ENCODE measurements around the gene CBARP. TPM values are rescaled to one million over a fixed set of nuclear protein-coding genes. Genes with fewer than 3 reads are reported as not detected.

Gene CBARP
- polyA plus RNA-seq, 2 donors: 0.95 to 1.3 TPM

GRCh38 chr19:1239796-1240737 is 2.3 kb upstream of the CBARP start:
- peaks cover 2 to 31% of the 10 kb centered on the region in 2 donors for H3K4me1 ChIP-seq (ENCODE audit: control insufficient read depth in 2 of 2, insufficient read depth in 2 of 2, low read length in 1 of 2)
- no peaks in the 10 kb centered on the region for H3K36me3 ChIP-seq (ENCODE audit: control insufficient read depth in 2 of 2, insufficient read depth in 2 of 2, low read length in 1 of 2)
- 9 to 15% methylated on average over 68 to 84 of the region's 84 CpGs for WGBS, 2 donors
- peak overlapping the region; percentile 66 to 78 for H3K27ac ChIP-seq (ENCODE audit: low read depth in 2 of 2, low read length in 1 of 2)
- no peaks in the 10 kb centered on the region for H3K9me3 ChIP-seq (ENCODE audit: control insufficient read depth in 2 of 2, insufficient read depth in 1 of 2, low read depth in 1 of 2, low read length in 1 of 2)
- H3K4me3 ChIP-seq (ENCODE audit: low read depth in 1 of 2, low read length in 2 of 2): peak overlapping the region in 1 of 2 donors; percentile 13
- no peaks in the 10 kb centered on the region for H3K27me3 ChIP-seq (ENCODE audit: control insufficient read depth in 1 of 2, insufficient read depth in 2 of 2, low read length in 2 of 2)

- Histone ChIP-seq H3K27ac (ENCODE audit: low read depth in 2 of 2, low read length in 1 of 2) (peak overlapping the region; percentile 66 to 78), H3K27me3 (ENCODE audit: control insufficient read depth in 1 of 2, insufficient read depth in 2 of 2, low read length in 2 of 2) (no peaks in the 10 kb centered on the region), H3K4me3 (ENCODE audit: low read depth in 1 of 2, low read length in 2 of 2) (no peak overlapping the region), H3K4me1 (ENCODE audit: control insufficient read depth in 2 of 2, insufficient read depth in 2 of 2, low read length in 1 of 2) (peaks cover 2 to 31% of the 10 kb centered on the region in 2 donors), H3K9me3 (ENCODE audit: control insufficient read depth in 2 of 2, insufficient read depth in 1 of 2, low read depth in 1 of 2, low read length in 1 of 2) (no peaks in the 10 kb centered on the region), H3K36me3 (ENCODE audit: control insufficient read depth in 2 of 2, insufficient read depth in 2 of 2, low read length in 1 of 2) (peaks cover 0 to 4% of the 10 kb centered on the region in 2 donors)
- WGBS, 2 donors: 67 to 75% methylated on average over 11 of the region's 11 CpGs
Measured at GRCh38 chr19:1239420-1239795, 1.6 kb upstream of the CBARP start.

GRCh38 chr19:1238369-1239303 is 831 bp upstream of the CBARP start:
- H3K4me3 ChIP-seq (ENCODE audit: low read depth in 1 of 2, low read length in 2 of 2): peak overlapping the region in 1 of 2 donors; percentile 19

DNA sequence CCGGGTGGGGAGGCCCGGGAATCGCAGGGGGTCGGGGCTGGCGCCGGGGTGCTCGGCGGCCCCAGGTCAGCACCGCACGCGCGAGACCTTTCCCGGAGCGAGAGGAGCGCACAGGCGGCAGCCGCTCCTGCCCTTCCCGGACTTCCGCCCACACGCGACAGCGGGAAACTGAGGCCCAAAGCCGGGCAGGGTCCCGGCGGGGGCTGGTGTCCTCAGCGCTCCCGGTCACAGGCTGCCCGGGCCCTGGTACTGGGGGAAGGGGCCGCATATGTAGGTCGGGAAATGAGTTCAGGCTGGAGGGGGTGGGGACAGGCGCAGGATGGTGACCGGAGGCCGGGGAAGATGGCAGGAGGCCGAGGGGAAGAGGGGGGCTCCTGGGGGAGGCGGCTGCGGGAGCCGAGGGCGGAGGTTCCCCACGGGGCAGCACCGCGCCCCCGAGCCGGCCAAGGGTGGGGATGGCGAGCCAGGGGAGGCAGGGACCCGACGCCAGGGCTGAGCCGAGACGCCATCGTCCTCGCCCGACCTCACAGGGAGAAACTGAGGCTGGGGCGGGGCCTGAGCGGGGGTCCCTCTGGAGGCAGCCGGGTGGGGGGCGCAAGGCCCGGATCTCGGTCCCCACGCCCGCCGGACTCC is 662 bp downstream of the CBARP start:
- Histone ChIP-seq H3K4me1 (ENCODE audit: control insufficient read depth in 2 of 2, insufficient read depth in 2 of 2, low read length in 1 of 2) (peaks cover under 1 to 37% of the 10 kb centered on the region in 2 donors), H3K36me3 (ENCODE audit: control insufficient read depth in 2 of 2, insufficient read depth in 2 of 2, low read length in 1 of 2) (peaks cover 0 to 4% of the 10 kb centered on the region in 2 donors), H3K4me3 (ENCODE audit: low read depth in 1 of 2, low read length in 2 of 2) (peak overlapping the region; percentile 52 to 56), H3K9me3 (ENCODE audit: control insufficient read depth in 2 of 2, insufficient read depth in 1 of 2, low read depth in 1 of 2, low read length in 1 of 2) (no peaks in the 10 kb centered on the region), H3K27me3 (ENCODE audit: control insufficient read depth in 1 of 2, insufficient read depth in 2 of 2, low read length in 2 of 2) (no peaks in the 10 kb centered on the region), H3K27ac (ENCODE audit: low read depth in 2 of 2, low read length in 1 of 2) (no peak overlapping the region)
- WGBS, 2 donors: 0 to 1% methylated on average over 35 to 60 of the region's 60 CpGs

More at GRCh38 chr19:1238369-1239303, 831 bp upstream of the CBARP start:
- peaks cover 2 to 29% of the 10 kb centered on the region in 2 donors for H3K4me1 ChIP-seq (ENCODE audit: control insufficient read depth in 2 of 2, insufficient read depth in 2 of 2, low read length in 1 of 2)
- H3K9me3 ChIP-seq (ENCODE audit: control insufficient read depth in 2 of 2, insufficient read depth in 1 of 2, low read depth in 1 of 2, low read length in 1 of 2): no peaks in the 10 kb centered on the region
- 53 to 57% methylated on average over 34 of the region's 34 CpGs for WGBS, 2 donors
- peak overlapping the region in 1 of 2 donors; percentile 45 for H3K27ac ChIP-seq (ENCODE audit: low read depth in 2 of 2, low read length in 1 of 2)
- no peaks in the 10 kb centered on the region for H3K27me3 ChIP-seq (ENCODE audit: control insufficient read depth in 1 of 2, insufficient read depth in 2 of 2, low read length in 2 of 2)
- peaks cover 0 to 4% of the 10 kb centered on the region in 2 donors for H3K36me3 ChIP-seq (ENCODE audit: control insufficient read depth in 2 of 2, insufficient read depth in 2 of 2, low read length in 1 of 2)

GRCh38 chr19:1236576-1236975 is 1.2 kb downstream of the CBARP start:
- WGBS, 2 donors: 11% methylated on average over 25 to 42 of the region's 42 CpGs
- peaks cover 0 to 42% of the 10 kb centered on the region in 2 donors for H3K4me1 ChIP-seq (ENCODE audit: control insufficient read depth in 2 of 2, insufficient read depth in 2 of 2, low read length in 1 of 2)
- peak overlapping the region; percentile 52 to 56 for H3K4me3 ChIP-seq (ENCODE audit: low read depth in 1 of 2, low read length in 2 of 2)
- no peaks in the 10 kb centered on the region for H3K27me3 ChIP-seq (ENCODE audit: control insufficient read depth in 1 of 2, insufficient read depth in 2 of 2, low read length in 2 of 2)
- H3K27ac ChIP-seq (ENCODE audit: low read depth in 2 of 2, low read length in 1 of 2): peak overlapping the region; percentile 22 to 34
- H3K9me3 ChIP-seq (ENCODE audit: control insufficient read depth in 2 of 2, insufficient read depth in 1 of 2, low read depth in 1 of 2, low read length in 1 of 2): no peaks in the 10 kb centered on the region
- H3K36me3 ChIP-seq (ENCODE audit: control insufficient read depth in 2 of 2, insufficient read depth in 2 of 2, low read length in 1 of 2): peaks cover 0 to 4% of the 10 kb centered on the region in 2 donors

DNA sequence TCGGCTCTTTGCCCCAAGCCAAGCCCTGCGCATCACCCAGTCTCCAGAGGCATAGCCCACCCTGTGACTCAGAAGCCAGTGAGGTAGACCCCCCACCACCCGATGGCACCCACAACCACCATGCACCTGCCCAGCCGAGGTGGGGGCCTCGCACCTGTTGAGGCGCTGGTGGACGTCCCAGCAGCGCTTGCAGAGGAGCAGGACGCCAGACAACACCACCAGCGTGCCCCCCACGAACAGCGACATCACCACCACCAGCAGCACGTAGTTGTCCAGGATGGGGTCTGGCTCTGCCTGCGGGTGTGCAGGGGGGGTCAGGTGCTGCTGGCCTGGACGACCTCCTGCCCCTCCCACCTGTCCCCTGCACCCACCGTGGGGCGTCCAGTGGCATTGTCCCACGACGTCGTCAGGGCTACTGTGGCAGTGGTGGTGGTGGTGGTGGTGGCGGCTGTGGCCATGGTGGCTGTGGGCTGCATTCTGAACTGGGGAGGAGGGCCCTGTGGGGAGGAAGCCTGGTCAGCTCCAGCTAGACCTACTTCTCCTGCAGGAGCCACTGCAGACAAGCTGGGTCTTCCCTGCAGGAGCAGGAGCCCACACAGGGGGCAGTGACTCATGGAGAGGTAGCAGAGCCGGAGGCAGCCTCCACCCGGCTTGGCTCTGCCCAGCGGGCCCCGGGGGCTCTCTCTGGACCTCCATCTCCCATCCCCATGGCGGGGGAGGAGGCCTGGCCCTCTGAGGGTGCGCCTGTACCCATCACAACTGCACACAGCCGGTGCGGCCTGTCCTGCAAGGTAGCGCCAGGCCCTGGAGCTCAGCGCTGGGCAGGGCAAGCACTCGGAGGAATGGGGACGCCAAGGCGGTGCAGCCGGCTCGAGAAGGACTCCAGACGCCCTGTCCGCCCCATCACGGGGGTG is 1.9 kb downstream of the CBARP start:
- H3K36me3 ChIP-seq (ENCODE audit: control insufficient read depth in 2 of 2, insufficient read depth in 2 of 2, low read length in 1 of 2): peaks cover 0 to 4% of the 10 kb centered on the region in 2 donors
- peaks cover 0 to 40% of the 10 kb centered on the region in 2 donors for H3K4me1 ChIP-seq (ENCODE audit: control insufficient read depth in 2 of 2, insufficient read depth in 2 of 2, low read length in 1 of 2)
- H3K27ac ChIP-seq (ENCODE audit: low read depth in 2 of 2, low read length in 1 of 2): peak overlapping the region; percentile 22 to 34
- WGBS, 2 donors: 66 to 74% methylated on average over 39 of the region's 39 CpGs
- peak overlapping the region; percentile 34 to 52 for H3K4me3 ChIP-seq (ENCODE audit: low read depth in 1 of 2, low read length in 2 of 2)
- H3K9me3 ChIP-seq (ENCODE audit: control insufficient read depth in 2 of 2, insufficient read depth in 1 of 2, low read depth in 1 of 2, low read length in 1 of 2): no peaks in the 10 kb centered on the region
- H3K27me3 ChIP-seq (ENCODE audit: control insufficient read depth in 1 of 2, insufficient read depth in 2 of 2, low read length in 2 of 2): no peaks in the 10 kb centered on the region

DNA sequence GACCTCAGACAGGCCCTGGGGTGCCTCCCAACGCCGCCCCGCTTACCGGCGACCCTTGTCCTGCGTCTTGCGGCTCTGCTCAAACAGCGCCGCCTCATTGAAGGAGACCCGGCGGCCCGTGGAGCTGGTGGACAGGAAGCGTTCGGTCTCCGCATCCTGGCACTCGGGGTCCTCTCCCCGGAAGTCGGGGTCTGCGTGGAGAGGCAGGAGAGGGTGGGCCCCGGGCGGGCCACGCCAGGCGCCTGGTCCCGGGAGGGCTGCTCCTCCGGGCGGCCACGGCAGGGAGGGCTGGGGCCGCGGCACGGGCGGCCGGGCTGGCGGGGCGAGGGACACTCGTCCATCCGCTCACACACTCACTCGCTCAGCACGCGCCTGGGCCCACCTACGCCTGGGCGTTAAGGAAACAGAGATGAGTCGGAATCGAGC is 2.8 kb downstream of the CBARP start:
- Histone ChIP-seq H3K36me3 (ENCODE audit: control insufficient read depth in 2 of 2, insufficient read depth in 2 of 2, low read length in 1 of 2) (peaks cover 0 to 4% of the 10 kb centered on the region in 2 donors), H3K9me3 (ENCODE audit: control insufficient read depth in 2 of 2, insufficient read depth in 1 of 2, low read depth in 1 of 2, low read length in 1 of 2) (no peaks in the 10 kb centered on the region), H3K27ac (ENCODE audit: low read depth in 2 of 2, low read length in 1 of 2) (no peak overlapping the region), H3K4me3 (ENCODE audit: low read depth in 1 of 2, low read length in 2 of 2) (no peak overlapping the region), H3K27me3 (ENCODE audit: control insufficient read depth in 1 of 2, insufficient read depth in 2 of 2, low read length in 2 of 2) (no peaks in the 10 kb centered on the region), H3K4me1 (ENCODE audit: control insufficient read depth in 2 of 2, insufficient read depth in 2 of 2, low read length in 1 of 2) (peaks cover 0 to 38% of the 10 kb centered on the region in 2 donors)
- 89 to 94% methylated on average over 43 of the region's 43 CpGs for WGBS, 2 donors

- H3K27me3 ChIP-seq (ENCODE audit: control insufficient read depth in 1 of 2, insufficient read depth in 2 of 2, low read length in 2 of 2): no peaks in the 10 kb centered on the region
- WGBS, 2 donors: 85 to 91% methylated on average over 41 to 45 of the region's 45 CpGs
- H3K4me1 ChIP-seq (ENCODE audit: control insufficient read depth in 2 of 2, insufficient read depth in 2 of 2, low read length in 1 of 2): peaks cover 0 to 38% of the 10 kb centered on the region in 2 donors
- no peak overlapping the region for H3K27ac ChIP-seq (ENCODE audit: low read depth in 2 of 2, low read length in 1 of 2)
- H3K4me3 ChIP-seq (ENCODE audit: low read depth in 1 of 2, low read length in 2 of 2): no peak overlapping the region
- H3K9me3 ChIP-seq (ENCODE audit: control insufficient read depth in 2 of 2, insufficient read depth in 1 of 2, low read depth in 1 of 2, low read length in 1 of 2): no peaks in the 10 kb centered on the region
- H3K36me3 ChIP-seq (ENCODE audit: control insufficient read depth in 2 of 2, insufficient read depth in 2 of 2, low read length in 1 of 2): peaks cover 0 to 4% of the 10 kb centered on the region in 2 donors
Measured at GRCh38 chr19:1234051-1234954, 3.5 kb downstream of the CBARP start.

All from esophagus (tissue), 2 donors.